HG03457 (cell line): ENCODE measurements around the gene FANCG.

Experiments
- ATAC-seq: cut with Tn5 transposase; IDR thresholded peaks from one replicate; pipeline ENCODE4 v1.9.1; 2021; ENCODE audit warnings: moderate number of reproducible peaks; ENCODE audit not compliant: unreplicated experiment

The FANCG gene

GRCh38 chr9:35079426-35080341, at the start of gene FANCG:
FANCG (minus strand) TSS chr9:35079942; CDS start chr9:35079524, 418 bp downstream.
- ATAC-seq, result peak; percentile 68

- ATAC-seq, result peak; percentile 39
Observed at GRCh38 chr9:35116898-35117551, 37.3 kb upstream of the FANCG start.

- no peak for ATAC-seq
Observed at GRCh38 chr9:35116539-35116897, 36.8 kb upstream of the FANCG start.

- ATAC-seq, result peak; percentile 50
Observed at GRCh38 chr9:35115680-35116538, 36.2 kb upstream of the FANCG start, which contains the start of gene ATOSB. ATOSB (minus strand) TSS chr9:35115862; CDS start chr9:35108274, 7,588 bp downstream.

- no peak for ATAC-seq
Observed at GRCh38 chr9:35114840-35115628, 35.3 kb upstream of the FANCG start.

GRCh38 chr9:35114113-35114839, 34.5 kb upstream of the FANCG start:
- no peak for ATAC-seq

- ATAC-seq, result no peak
Observed at GRCh38 chr9:35112257-35113020, 32.7 kb upstream of the FANCG start.

GRCh38 chr9:35111001-35111933, 31.5 kb upstream of the FANCG start:
- ATAC-seq, result peak; percentile 66

- ATAC-seq, result no peak
Observed at GRCh38 chr9:35110327-35110761, 30.6 kb upstream of the FANCG start.

GRCh38 chr9:35108946-35109575, 29.3 kb upstream of the FANCG start:
- ATAC-seq, result no peak

- no peak for ATAC-seq
Observed at GRCh38 chr9:35108461-35108860, 28.7 kb upstream of the FANCG start.

- no peak for ATAC-seq
Observed at GRCh38 chr9:35107297-35108290, 27.9 kb upstream of the FANCG start.

GRCh38 chr9:35106343-35106730, 26.6 kb upstream of the FANCG start:
- ATAC-seq, result no peak

GRCh38 chr9:35105571-35106342, 26.0 kb upstream of the FANCG start:
- no peak for ATAC-seq

- ATAC-seq, result no peak
Observed at GRCh38 chr9:35105126-35105525, 25.4 kb upstream of the FANCG start.
